ENCODE results near the gene ACMSD.

The ACMSD gene

GRCh38 chr2:134934641-134935040 lies 96.2 kb downstream of the ACMSD start:
- DNase-seq (ENCODE audit: low read depth) = no peak
- H3K4me3 ChIP-seq (ENCODE audit: control insufficient read depth, low read depth, low read length) = no peak overlapping the region
- no peak for TF ChIP-seq CTCF (IDR thresholded peaks at IDR 0.05; ENCODE audit: control insufficient read depth, insufficient read depth, low read depth, low read length, missing control alignments)

- no peak for TF ChIP-seq CTCF (IDR thresholded peaks at IDR 0.05; ENCODE audit: control insufficient read depth, insufficient read depth, low read depth, low read length, missing control alignments)
- no peak overlapping the region for H3K4me3 ChIP-seq (ENCODE audit: control insufficient read depth, low read depth, low read length)
- DNase-seq (ENCODE audit: low read depth) = no peak
These were observed 98.3 kb downstream of the ACMSD start for GRCh38 chr2:134936691-134937090.

- DNase-seq (ENCODE audit: low read depth) = no peak
- no peak for TF ChIP-seq CTCF (IDR thresholded peaks at IDR 0.05; ENCODE audit: control insufficient read depth, insufficient read depth, low read depth, low read length, missing control alignments)
These were observed 105.1 kb downstream of the ACMSD start for GRCh38 chr2:134943540-134943939.

GRCh38 chr2:134944975-134945374 lies 106.6 kb downstream of the ACMSD start:
- no peak overlapping the region for H3K4me3 ChIP-seq (ENCODE audit: control insufficient read depth, low read depth, low read length)
- DNase-seq (ENCODE audit: low read depth) = no peak
- no peak for TF ChIP-seq CTCF (IDR thresholded peaks at IDR 0.05; ENCODE audit: control insufficient read depth, insufficient read depth, low read depth, low read length, missing control alignments)

More at GRCh38 chr2:134943540-134943939, 105.1 kb downstream of the ACMSD start:
- H3K4me3 ChIP-seq (ENCODE audit: control insufficient read depth, low read depth, low read length) = no peak overlapping the region

- DNase-seq (ENCODE audit: low read depth) = no peak
- no peak for TF ChIP-seq CTCF (IDR thresholded peaks at IDR 0.05; ENCODE audit: control insufficient read depth, insufficient read depth, low read depth, low read length, missing control alignments)
- no peak overlapping the region for H3K4me3 ChIP-seq (ENCODE audit: control insufficient read depth, low read depth, low read length)
These were observed 107.7 kb downstream of the ACMSD start for GRCh38 chr2:134946073-134946472.

GRCh38 chr2:134949981-134950708 lies 111.7 kb downstream of the ACMSD start:
- no peak overlapping the region for H3K4me3 ChIP-seq (ENCODE audit: control insufficient read depth, low read depth, low read length)

More at GRCh38 chr2:134949981-134950708, 111.7 kb downstream of the ACMSD start:
- DNase-seq (ENCODE audit: low read depth) = no peak
- TF ChIP-seq CTCF (IDR thresholded peaks at IDR 0.05; ENCODE audit: control insufficient read depth, insufficient read depth, low read depth, low read length, missing control alignments) = no peak

All from AG09309 (cell line).